HepG2 (cell line): Measurements from ENCODE around the gene INAFM1. TPM values are rescaled to one million over a fixed set of nuclear protein-coding genes. Genes with fewer than 3 reads are reported as not detected.

ENCODE experiments used
- MAZ ChIP-seq, 2 experiments: sonication (generic) in 1 of 2; formaldehyde crosslinking in 1 of 2; IDR thresholded peaks; 2 replicates each; pipeline versions ENCODE4 v1.5.0 to v1.6.1; 2012 to 2020; ENCODE audit warnings: low read depth in 2 of 2, mild to moderate bottlenecking in 2 of 2, borderline replicate concordance in 1 of 2, improper control_type of control experiment in 1 of 2, low read length in 1 of 2, missing genetic modification reagents in 1 of 2, moderate library complexity in 1 of 2
- MYNN ChIP-seq: sonication (generic); formaldehyde crosslinking; IDR thresholded peaks from 2 replicates; pipeline ENCODE4 v1.4.0; 2020; ENCODE audit warnings: mild to moderate bottlenecking, low read depth, missing genetic modification reagents
- NCOA2 ChIP-seq: sonication (generic); formaldehyde crosslinking; IDR thresholded peaks from 2 replicates; pipeline ENCODE4 v1.8.0; 2022; ENCODE audit warnings: inconsistent platforms
- NCOR1 ChIP-seq: fragments of 200-600 bp; sonication (generic); IDR thresholded peaks from 2 replicates; pipeline ENCODE4 v1.7.0; 2017; ENCODE audit warnings: antibody characterized with exemption, low read length, borderline replicate concordance
- NR2F1 ChIP-seq, 2 experiments: fragments of 450-650 bp in 1 of 2; formaldehyde crosslinking in 1 of 2; IDR thresholded peaks; 2 replicates each; pipeline versions ENCODE4 v1.5.0 to v1.6.1; 2016 to 2020; ENCODE audit warnings: mild to moderate bottlenecking in 1 of 2, missing compliant biosample characterization in 1 of 2, missing genetic modification reagents in 1 of 2, moderate library complexity in 1 of 2
- PCBP1 ChIP-seq: fragments of 200-400 bp; formaldehyde crosslinking; IDR thresholded peaks from 2 replicates; pipeline ENCODE4 v1.6.1; 2017; ENCODE audit warnings: mild to moderate bottlenecking, low read depth, low read length, borderline replicate concordance
- ZBTB38 ChIP-seq: sonication (generic); formaldehyde crosslinking; IDR thresholded peaks from 2 replicates; pipeline ENCODE4 v1.5.1; 2020; ENCODE audit warnings: mild to moderate bottlenecking, missing genetic modification reagents
- ZFP62 ChIP-seq: sonication (generic); formaldehyde crosslinking; IDR thresholded peaks from 2 replicates; pipeline ENCODE4 v1.4.0; 2020; ENCODE audit warnings: missing genetic modification reagents
- ZHX2 ChIP-seq, 2 experiments: sonication (generic) in 1 of 2; formaldehyde crosslinking in 1 of 2; IDR thresholded peaks; 2 replicates each; pipeline versions ENCODE4 v1.6.1 to v1.9.0; 2014 to 2022; ENCODE audit warnings: antibody characterized with exemption in 1 of 2, borderline replicate concordance in 1 of 2, inconsistent platforms in 1 of 2, low read depth in 1 of 2, missing genetic modification reagents in 1 of 2
- ZMYM4 ChIP-seq: sonication (generic); formaldehyde crosslinking; IDR thresholded peaks from 2 replicates; pipeline ENCODE4 v1.8.1; 2023; ENCODE audit warnings: mild to moderate bottlenecking, missing genetic modification reagents
- ZNF207 ChIP-seq: fragments of 450-650 bp; IDR thresholded peaks from 2 replicates; pipeline ENCODE4 v1.6.1; 2016; ENCODE audit warnings: antibody characterized with exemption, borderline replicate concordance
- ZNF3 ChIP-seq: IDR thresholded peaks from 2 replicates; pipeline ENCODE4 v1.7.0; 2017; ENCODE audit warnings: inconsistent platforms
- ZNF44 ChIP-seq: sonication (generic); formaldehyde crosslinking; IDR thresholded peaks from 2 replicates; pipeline ENCODE4 v1.5.1; 2020; ENCODE audit warnings: mild to moderate bottlenecking, missing genetic modification reagents
- ZNF563 ChIP-seq: sonication (generic); formaldehyde crosslinking; IDR thresholded peaks from 2 replicates; pipeline ENCODE4 v1.8.0; 2022; ENCODE audit warnings: mild to moderate bottlenecking, moderate library complexity, missing genetic modification reagents
- ZNF616 ChIP-seq: sonication (generic); formaldehyde crosslinking; IDR thresholded peaks from 2 replicates; pipeline ENCODE4 v1.5.0; 2020; ENCODE audit warnings: low read depth, mild to moderate bottlenecking, missing genetic modification reagents
- polyA plus RNA-seq, 8 experiments: library from polyadenylated mRNA; depleted of rRNA in 3 of 8; stranded (reverse) in 7 of 8; unstranded in 1 of 8; fragments of >200 nt; fragmentation: Illumina TruSeq in 4 of 8; extraction: Trizol in 4 of 8; gene quantifications; 2 replicates each; pipeline versions ENCODE4 v1.2.1 to v1.2.3, GENCODE V29; 2011 to 2016; ENCODE audit warnings: low read depth in 4 of 8, missing spikeins in 1 of 8, mixed read lengths in 1 of 8; ENCODE audit not compliant: insufficient read depth in 1 of 8
- total RNA-seq, 5 experiments: library from RNA; depleted of rRNA; stranded (reverse); fragments of >200 nt; fragmentation: Illumina TruSeq; extraction: Trizol; gene quantifications; 2 replicates each; pipeline ENCODE4 v1.2.3, GENCODE V29; 2016; ENCODE audit warnings: low read depth in 1 of 5
- TF ChIP-seq, protein P1 (sequence below): sonication (generic); formaldehyde crosslinking; IDR thresholded peaks from 2 replicates; pipeline ENCODE4 v1.5.0; 2020; ENCODE audit warnings: mild to moderate bottlenecking, missing genetic modification reagents

The INAFM1 gene
- total and polyA plus RNA-seq, 2 of the 13 experiments (the other 11 are each of a cell fraction or from before 2014, with no cell fraction given): 0.88 to 1.9 TPM

DNA sequence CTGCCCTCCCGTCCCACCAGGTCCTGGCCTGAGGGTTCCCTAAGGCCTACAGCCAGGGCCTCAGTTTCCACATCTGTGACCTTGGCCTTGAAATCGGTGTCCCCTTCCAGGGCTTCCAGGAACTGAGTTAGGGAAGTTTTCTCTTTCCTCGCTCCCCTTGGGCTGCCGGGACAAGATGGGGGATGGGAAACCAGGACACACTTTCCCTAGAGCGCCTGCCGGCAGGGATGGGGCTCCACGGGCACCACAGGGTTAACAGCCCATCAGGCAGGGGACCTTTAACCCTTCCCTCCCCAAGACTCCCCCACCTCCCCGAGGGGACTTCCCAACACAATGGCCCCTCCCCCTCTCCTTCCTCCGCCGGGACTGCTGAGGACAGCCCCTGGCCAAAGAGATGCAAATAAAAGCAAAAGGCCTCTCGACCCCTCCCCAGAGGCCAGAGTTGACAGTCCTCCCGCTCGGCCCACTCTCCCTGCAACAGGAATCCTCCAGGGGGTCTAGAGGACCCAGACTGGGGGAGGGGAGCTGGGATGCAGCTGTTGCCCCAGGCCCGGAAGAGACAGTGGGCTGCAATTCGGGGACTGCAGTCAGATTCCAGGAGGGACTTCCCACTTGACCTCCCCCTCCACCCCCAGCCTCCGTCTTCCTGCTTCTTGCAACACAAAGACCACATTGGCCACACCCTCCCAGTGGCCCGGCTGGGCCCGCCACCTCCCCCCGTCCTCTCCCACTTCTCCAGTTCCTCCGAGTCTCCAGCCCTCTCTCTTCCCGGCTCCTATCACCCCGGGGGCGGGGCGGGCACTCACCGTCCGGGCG, 47.1 kb upstream of the INAFM1 start (continued):
- TF ChIP-seq NCOA2 (CRISPR knock-in tag) (peak; percentile 48; the same call in 1 of the 2 replicates), MAZ (IDR thresholded peaks at IDR 0.05; ENCODE audit: borderline replicate concordance, low read depth, low read length) (peak; percentile 86), MAZ (CRISPR knock-in tag; IDR thresholded peaks at IDR 0.05; ENCODE audit: low read depth) (peak; percentile 68), NCOR1 (peak; percentile 71), MYNN (CRISPR knock-in tag) (no peak), ZNF207 (no peak), ZMYM4 (CRISPR knock-in tag) (peak; percentile 51; the same call in 1 of the 2 replicates), ZNF616 (CRISPR knock-in tag) (no peak), ZHX2 (IDR thresholded peaks at IDR 0.05; ENCODE audit: low read depth) (peak; percentile 43; the same call in 1 of the 2 replicates), ZHX2 (CRISPR knock-in tag; IDR thresholded peaks at IDR 0.05; ENCODE audit: borderline replicate concordance) (no peak), PCBP1 (peak; percentile 77; the same call in 1 of the 2 replicates), ZBTB38 (CRISPR knock-in tag) (no peak), ZFP62 (CRISPR knock-in tag) (no peak), ZNF3 (no peak), ZNF44 (CRISPR knock-in tag) (no peak), NR2F1 (CRISPR knock-in tag; IDR thresholded peaks at IDR 0.05) (peak in 1 of 2 experiments; percentile 73; a peak in 1 of 4 replicates), ZNF563 (CRISPR knock-in tag) (peak; percentile 9; the same call in 1 of the 2 replicates)
- TF ChIP-seq, protein P1, sequence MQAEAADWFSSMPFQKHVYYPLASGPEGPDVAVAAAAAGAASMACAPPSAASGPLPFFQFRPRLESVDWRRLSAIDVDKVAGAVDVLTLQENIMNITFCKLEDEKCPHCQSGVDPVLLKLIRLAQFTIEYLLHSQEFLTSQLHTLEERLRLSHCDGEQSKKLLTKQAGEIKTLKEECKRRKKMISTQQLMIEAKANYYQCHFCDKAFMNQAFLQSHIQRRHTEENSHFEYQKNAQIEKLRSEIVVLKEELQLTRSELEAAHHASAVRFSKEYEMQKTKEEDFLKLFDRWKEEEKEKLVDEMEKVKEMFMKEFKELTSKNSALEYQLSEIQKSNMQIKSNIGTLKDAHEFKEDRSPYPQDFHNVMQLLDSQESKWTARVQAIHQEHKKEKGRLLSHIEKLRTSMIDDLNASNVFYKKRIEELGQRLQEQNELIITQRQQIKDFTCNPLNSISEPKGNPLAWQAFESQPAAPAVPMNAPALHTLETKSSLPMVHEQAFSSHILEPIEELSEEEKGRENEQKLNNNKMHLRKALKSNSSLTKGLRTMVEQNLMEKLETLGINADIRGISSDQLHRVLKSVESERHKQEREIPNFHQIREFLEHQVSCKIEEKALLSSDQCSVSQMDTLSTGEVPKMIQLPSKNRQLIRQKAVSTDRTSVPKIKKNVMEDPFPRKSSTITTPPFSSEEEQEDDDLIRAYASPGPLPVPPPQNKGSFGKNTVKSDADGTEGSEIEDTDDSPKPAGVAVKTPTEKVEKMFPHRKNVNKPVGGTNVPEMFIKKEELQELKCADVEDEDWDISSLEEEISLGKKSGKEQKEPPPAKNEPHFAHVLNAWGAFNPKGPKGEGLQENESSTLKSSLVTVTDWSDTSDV: no peak
